Measurements from ENCODE around the gene LPP.

DNA sequence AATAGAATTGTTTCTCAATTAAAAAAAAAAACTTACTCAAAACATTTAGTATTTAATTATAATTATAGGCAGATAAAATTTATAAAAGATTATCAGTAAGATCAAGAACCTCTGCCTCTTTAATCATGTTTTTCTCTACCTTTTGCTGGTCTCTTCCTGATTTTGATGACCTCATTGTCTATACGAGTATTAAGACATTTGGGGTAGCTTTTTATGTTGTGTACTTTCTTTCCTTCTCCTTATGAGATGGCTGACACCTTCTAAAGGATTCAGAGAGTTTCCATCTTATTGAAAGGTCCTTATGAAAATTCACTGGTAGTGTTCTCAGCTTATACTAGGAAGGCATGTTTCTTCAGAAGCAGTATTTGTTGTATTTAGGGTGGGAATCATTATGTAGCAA, 426.3 kb downstream of the LPP start:
- TF ChIP-seq, protein P1, sequence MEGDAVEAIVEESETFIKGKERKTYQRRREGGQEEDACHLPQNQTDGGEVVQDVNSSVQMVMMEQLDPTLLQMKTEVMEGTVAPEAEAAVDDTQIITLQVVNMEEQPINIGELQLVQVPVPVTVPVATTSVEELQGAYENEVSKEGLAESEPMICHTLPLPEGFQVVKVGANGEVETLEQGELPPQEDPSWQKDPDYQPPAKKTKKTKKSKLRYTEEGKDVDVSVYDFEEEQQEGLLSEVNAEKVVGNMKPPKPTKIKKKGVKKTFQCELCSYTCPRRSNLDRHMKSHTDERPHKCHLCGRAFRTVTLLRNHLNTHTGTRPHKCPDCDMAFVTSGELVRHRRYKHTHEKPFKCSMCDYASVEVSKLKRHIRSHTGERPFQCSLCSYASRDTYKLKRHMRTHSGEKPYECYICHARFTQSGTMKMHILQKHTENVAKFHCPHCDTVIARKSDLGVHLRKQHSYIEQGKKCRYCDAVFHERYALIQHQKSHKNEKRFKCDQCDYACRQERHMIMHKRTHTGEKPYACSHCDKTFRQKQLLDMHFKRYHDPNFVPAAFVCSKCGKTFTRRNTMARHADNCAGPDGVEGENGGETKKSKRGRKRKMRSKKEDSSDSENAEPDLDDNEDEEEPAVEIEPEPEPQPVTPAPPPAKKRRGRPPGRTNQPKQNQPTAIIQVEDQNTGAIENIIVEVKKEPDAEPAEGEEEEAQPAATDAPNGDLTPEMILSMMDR (IDR thresholded peaks at IDR 0.05), result no peak
- TF ChIP-seq POLR2A (IDR thresholded peaks at IDR 0.05), result no peak

Measured in Peyer's patch (tissue), 4 donors.